GM13977 (cell line): Measurements from ENCODE around the gene NHLRC4.

ENCODE experiments used
- DNase-seq: peaks from one replicate; pipeline ENCODE4 v3.0.0; 2012; ENCODE audit warnings: low spot score
- in situ Hi-C: fragments of 300-500 bp; cut with MboI; formaldehyde crosslinking; loops from one replicate; pipeline ENCODE4 v1.12.0; 2022; ENCODE audit warnings: low sequenced_read_pairs, low pct_unique_long_range_greater_than_20kb, mixed read lengths, inconsistent platforms; ENCODE audit not compliant: unreplicated experiment
- TF ChIP-seq, protein P1 (sequence below): IDR thresholded peaks from 2 replicates; pipeline ENCODE4 v1.5.1; 2012; ENCODE audit warnings: mild to moderate bottlenecking, control low read depth; ENCODE audit not compliant: insufficient read depth; ENCODE audit errors: extremely low read depth, missing control alignments

Gene NHLRC4

GRCh38 chr16:586047-586644 is 19.3 kb downstream of the NHLRC4 start:
- TF ChIP-seq, protein P1, sequence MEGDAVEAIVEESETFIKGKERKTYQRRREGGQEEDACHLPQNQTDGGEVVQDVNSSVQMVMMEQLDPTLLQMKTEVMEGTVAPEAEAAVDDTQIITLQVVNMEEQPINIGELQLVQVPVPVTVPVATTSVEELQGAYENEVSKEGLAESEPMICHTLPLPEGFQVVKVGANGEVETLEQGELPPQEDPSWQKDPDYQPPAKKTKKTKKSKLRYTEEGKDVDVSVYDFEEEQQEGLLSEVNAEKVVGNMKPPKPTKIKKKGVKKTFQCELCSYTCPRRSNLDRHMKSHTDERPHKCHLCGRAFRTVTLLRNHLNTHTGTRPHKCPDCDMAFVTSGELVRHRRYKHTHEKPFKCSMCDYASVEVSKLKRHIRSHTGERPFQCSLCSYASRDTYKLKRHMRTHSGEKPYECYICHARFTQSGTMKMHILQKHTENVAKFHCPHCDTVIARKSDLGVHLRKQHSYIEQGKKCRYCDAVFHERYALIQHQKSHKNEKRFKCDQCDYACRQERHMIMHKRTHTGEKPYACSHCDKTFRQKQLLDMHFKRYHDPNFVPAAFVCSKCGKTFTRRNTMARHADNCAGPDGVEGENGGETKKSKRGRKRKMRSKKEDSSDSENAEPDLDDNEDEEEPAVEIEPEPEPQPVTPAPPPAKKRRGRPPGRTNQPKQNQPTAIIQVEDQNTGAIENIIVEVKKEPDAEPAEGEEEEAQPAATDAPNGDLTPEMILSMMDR = no peak
- DNase-seq = no peak
- in situ Hi-C loops = no loop called here

DNA sequence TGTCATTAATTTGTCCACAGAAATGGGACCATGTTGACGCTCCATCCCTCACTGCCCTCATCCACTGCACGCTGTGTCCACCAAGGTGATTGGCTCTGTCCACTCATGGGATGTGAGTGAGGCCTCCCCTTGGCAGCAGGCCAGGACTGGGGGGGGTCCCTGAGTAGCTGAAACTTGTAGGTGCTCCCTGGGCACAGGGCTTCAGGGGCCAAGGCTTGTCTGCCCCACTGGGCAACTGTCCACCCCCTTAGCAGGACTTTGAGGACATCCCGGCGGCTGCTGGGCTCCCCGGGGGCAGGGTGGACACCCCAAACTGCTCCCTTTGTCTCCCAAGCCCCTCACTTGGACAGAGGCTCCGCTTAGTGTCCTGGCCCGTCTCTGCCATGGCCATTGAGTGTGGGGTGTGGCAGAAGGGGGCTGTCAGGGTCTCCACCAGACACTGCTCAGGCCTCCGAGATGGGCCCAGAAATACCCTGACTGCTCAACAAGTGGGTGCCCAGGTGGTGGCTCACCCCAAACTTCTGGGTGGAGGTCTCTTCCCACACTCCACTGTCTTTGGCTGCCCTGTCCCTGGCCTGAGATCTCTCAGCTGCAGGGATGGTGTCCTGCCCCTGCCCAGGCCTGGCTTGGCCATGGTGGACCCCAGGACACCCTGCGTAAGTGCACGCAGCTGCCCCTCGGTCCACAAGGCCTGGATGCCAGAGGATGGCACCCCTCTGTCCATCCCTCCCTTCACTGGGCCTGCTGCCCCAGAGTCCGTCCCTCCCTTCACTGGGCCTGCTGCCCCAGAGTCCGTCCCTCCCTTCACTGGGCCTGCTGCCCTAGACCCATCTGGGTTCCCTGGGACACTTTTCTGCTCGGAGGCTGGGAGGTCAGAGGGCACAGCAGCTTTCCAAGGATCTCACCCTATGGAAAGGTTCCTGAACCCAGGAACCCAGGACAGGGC is 20.1 kb downstream of the NHLRC4 start:
- TF ChIP-seq, protein P1 = no peak
- DNase-seq = no peak
- in situ Hi-C loops = no loop called here

DNA sequence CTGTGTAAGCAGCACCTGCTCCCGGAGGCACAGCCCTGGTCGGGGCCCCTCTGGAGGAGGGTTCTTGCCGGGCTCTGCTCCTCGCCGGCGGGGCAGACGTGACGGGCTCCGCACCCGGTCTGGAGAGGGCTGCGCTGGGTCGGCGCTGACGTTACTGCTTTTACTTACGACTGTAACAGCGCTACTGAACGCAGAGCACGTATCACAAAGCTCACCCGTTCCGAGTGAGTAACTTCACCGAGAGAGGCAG is 21.8 kb downstream of the NHLRC4 start:
- no peak for DNase-seq
- TF ChIP-seq, protein P1 = no peak
- in situ Hi-C loops = no loop called here

DNA sequence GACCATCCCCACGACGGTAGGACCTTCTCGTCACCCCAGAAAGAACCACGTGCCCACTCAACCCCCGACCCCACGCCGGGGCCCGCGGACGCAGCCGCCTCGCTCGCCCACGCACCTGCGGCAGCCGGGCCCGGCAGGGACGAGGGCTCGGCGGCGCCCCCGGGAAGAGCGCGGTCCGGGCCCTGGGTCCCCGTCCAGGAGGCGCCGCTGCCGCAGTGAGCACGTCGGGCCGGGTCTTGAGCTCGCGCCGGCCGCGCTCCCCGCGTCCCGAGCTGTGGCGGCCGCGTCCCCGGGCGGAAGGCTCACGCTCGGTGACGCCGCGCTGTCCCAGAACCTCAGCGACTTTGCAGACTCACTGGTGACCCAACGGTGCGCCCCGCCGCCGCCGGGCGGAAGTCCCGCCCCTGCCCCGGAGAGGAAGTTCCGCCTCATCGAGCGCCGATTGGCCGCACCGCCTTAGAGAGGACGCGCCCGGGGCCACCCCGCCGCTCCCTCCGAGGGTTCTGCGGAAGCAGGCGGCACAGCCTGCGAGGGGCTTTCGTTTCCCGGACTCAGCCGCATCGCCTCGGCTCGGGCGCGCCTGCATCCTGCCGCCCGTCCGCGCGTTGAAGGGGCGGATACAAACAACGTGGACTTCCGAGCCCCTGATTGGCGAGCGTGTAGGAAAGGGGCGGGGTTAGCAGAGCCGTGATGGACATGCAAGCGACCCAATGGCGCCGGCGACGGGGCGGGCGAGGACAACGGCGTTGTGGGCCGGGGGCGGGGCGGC is 22.3 kb downstream of the NHLRC4 start:
- TF ChIP-seq, protein P1 = no peak
- in situ Hi-C loops = no loop called here
- DNase-seq = peak; percentile 95

- peak; percentile 100 for DNase-seq
- TF ChIP-seq, protein P1 = peak; percentile 18
- in situ Hi-C loops = no loop called here
Observed at GRCh38 chr16:589658-590187, 22.9 kb downstream of the NHLRC4 start, which contains the start of gene RAB40C. TSS of gene RAB40C (plus strand) at chr16:590066. CDS start at chr16:590292, 226 bp downstream.

GRCh38 chr16:590188-590814 is 23.5 kb downstream of the NHLRC4 start:
- no peak for DNase-seq
- in situ Hi-C loops = no loop called here
- TF ChIP-seq, protein P1 = peak; percentile 44
